Omental fat pad (tissue), 4 donors: ENCODE results near the gene PEDS1. TPM values are rescaled to one million over a fixed set of nuclear protein-coding genes. Genes with fewer than 3 reads are reported as not detected.
"Not testable (repeated sequence)": the region's sequence is repeated elsewhere in the genome, so short reads cannot be mapped to it uniquely, and the experiment has no call there.

ENCODE experiments used
- ATAC-seq: fragments of 150-250 bp; one replicate; pipeline ENCODE4 v1.9.1; 2016; ENCODE audit warnings: mild to moderate bottlenecking, moderate library complexity; ENCODE audit not compliant: low FRiP score
- DNase-seq: peaks from one replicate; pipeline ENCODE4 v3.0.0-alpha.2; 2019; ENCODE audit warnings: low spot score
- CTCF ChIP-seq, 3 donors: fragments of 450-650 bp; IDR thresholded peaks; one replicate each; pipeline ENCODE4 v1.5.1; 2016 to 2017; ENCODE audit warnings: antibody characterized with exemption in 3 of 3, mild to moderate bottlenecking in 3 of 3, moderate library complexity in 2 of 3
- total RNA-seq, 4 donors: library from RNA; depleted of rRNA; stranded (reverse); fragments of >200 nt; gene quantifications; one replicate each; pipeline ENCODE4 v1.1.0, GENCODE V29; 2016

PEDS1 gene
- total RNA-seq, 4 donors from 2014 or later, result 20.8 to 61.5 (median 29.0) TPM

- TF ChIP-seq CTCF (IDR thresholded peaks at IDR 0.05), result no peak
- DNase-seq (no peak), ATAC-seq (no peak)
Observed at GRCh38 chr20:50138120-50138478, 15.4 kb downstream of the PEDS1 start.

GRCh38 chr20:50137702-50138101, 15.8 kb downstream of the PEDS1 start:
- not testable (repeated sequence) for DNase-seq, ATAC-seq

- TF ChIP-seq CTCF (IDR thresholded peaks at IDR 0.05), result no peak
- DNase-seq (no peak), ATAC-seq (no peak)
Observed at GRCh38 chr20:50136822-50137599, 16.5 kb downstream of the PEDS1 start.

- not testable (repeated sequence) for ATAC-seq, DNase-seq
Observed at GRCh38 chr20:50135157-50135556, 18.4 kb downstream of the PEDS1 start.

GRCh38 chr20:50133474-50134217, 19.9 kb downstream of the PEDS1 start:
- DNase-seq (no peak), ATAC-seq (no peak)
- TF ChIP-seq CTCF (IDR thresholded peaks at IDR 0.05), result no peak

GRCh38 chr20:50133041-50133440, 20.5 kb downstream of the PEDS1 start:
- ATAC-seq (no peak), DNase-seq (no peak)
- no peak for TF ChIP-seq CTCF (IDR thresholded peaks at IDR 0.05)

- ATAC-seq (no peak), DNase-seq (no peak)
- no peak for TF ChIP-seq CTCF (IDR thresholded peaks at IDR 0.05)
Observed at GRCh38 chr20:50130995-50131394, 22.5 kb downstream of the PEDS1 start.

- ATAC-seq (no peak), DNase-seq (no peak)
- no peak for TF ChIP-seq CTCF (IDR thresholded peaks at IDR 0.05)
Observed at GRCh38 chr20:50130356-50130723, 23.2 kb downstream of the PEDS1 start.
